GM12873 (cell line): ENCODE results near the gene NTRK1.

Experiments used
- TF ChIP-seq, protein P1 (sequence below): IDR thresholded peaks from 2 replicates; pipeline ENCODE4 v1.5.1; 2012; ENCODE audit warnings: low read depth, mild to moderate bottlenecking, moderate library complexity, low read length, control low read depth; ENCODE audit not compliant: insufficient read depth; ENCODE audit errors: missing control alignments

NTRK1 gene

GRCh38 chr1:156865258-156865657 is 4.6 kb downstream of the NTRK1 start:
- TF ChIP-seq, protein P1, sequence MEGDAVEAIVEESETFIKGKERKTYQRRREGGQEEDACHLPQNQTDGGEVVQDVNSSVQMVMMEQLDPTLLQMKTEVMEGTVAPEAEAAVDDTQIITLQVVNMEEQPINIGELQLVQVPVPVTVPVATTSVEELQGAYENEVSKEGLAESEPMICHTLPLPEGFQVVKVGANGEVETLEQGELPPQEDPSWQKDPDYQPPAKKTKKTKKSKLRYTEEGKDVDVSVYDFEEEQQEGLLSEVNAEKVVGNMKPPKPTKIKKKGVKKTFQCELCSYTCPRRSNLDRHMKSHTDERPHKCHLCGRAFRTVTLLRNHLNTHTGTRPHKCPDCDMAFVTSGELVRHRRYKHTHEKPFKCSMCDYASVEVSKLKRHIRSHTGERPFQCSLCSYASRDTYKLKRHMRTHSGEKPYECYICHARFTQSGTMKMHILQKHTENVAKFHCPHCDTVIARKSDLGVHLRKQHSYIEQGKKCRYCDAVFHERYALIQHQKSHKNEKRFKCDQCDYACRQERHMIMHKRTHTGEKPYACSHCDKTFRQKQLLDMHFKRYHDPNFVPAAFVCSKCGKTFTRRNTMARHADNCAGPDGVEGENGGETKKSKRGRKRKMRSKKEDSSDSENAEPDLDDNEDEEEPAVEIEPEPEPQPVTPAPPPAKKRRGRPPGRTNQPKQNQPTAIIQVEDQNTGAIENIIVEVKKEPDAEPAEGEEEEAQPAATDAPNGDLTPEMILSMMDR = no peak

GRCh38 chr1:156865865-156866248 is 5.2 kb downstream of the NTRK1 start:
- TF ChIP-seq, protein P1 = no peak

GRCh38 chr1:156866249-156866909 is 5.7 kb downstream of the NTRK1 start:
- TF ChIP-seq, protein P1 = no peak

DNA sequence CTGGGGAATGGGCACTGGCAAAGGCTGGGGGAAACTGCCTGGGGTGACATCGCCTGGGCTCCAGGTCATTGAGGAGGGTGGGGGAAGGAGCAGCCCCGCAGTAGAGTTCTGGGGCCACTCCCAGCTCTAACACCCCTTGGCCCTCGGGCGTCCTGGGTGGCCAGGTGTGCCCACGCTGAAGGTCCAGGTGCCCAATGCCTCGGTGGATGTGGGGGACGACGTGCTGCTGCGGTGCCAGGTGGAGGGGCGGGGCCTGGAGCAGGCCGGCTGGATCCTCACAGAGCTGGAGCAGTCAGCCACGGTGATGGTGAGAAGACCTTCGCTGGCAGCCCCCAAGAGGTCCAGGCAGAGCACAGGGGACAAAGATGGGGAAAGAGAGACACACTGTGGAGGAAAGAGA is 7.7 kb downstream of the NTRK1 start:
- TF ChIP-seq, protein P1 = no peak

DNA sequence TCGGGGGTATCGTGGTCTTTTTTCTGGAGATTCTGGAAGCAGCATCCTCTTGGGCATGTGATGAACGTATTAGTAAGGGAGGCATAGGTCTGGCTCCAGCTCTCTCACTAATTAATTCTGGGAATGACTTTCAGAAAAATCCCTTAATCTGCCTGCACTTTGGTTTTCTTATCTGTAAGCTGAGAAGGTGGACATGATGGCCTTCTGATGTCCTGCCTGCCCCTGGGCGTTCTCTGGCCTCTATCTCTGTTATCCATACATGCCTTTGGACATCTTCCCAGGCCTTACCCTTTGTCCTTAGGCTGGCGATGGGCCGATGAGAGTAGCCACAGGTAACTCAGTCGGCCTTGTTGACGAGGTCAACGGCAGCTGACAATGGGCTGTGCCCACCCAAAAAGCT is 8.8 kb downstream of the NTRK1 start:
- TF ChIP-seq, protein P1 = no peak

- TF ChIP-seq, protein P1 = no peak
Measured at GRCh38 chr1:156873659-156874058, 13.0 kb downstream of the NTRK1 start.

DNA sequence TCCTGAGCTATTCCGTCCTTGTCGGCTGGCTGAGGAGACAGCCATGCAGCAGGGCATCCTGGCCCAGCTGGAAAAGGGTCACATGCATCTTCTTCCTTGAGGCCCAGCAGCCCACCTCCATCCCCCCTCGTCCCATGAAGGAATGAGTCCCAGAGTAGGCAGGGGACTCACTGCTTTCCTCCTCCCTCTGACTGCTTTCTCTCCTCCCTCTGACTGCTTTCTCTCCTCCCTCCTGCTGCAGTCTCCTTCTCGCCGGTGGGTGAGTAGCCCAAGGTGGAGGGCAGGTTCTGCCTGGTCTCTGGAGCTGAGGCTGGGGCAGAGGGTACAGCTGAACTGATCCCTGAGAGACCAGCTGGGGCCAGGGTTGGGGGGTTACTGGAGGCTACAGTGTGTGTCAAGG is 13.5 kb downstream of the NTRK1 start:
- TF ChIP-seq, protein P1 = no peak
